K562 (cell line): ENCODE measurements around the gene TRIM14.

ENCODE experiments used
- EZH2 ChIP-seq: IDR thresholded peaks from 2 replicates; pipeline ENCODE4 v1.6.1; 2012; ENCODE audit warnings: low read depth, mild to moderate bottlenecking, inconsistent platforms, low read length, borderline replicate concordance
- HMG20B ChIP-seq: fragments of 250-450 bp; sonication (Bioruptor Pico); IDR thresholded peaks from 2 replicates; pipeline ENCODE4 v1.5.0; 2021; ENCODE audit warnings: mild to moderate bottlenecking
- ILF3 ChIP-seq: fragments of 450-650 bp; IDR thresholded peaks from 2 replicates; pipeline ENCODE4 v1.6.1; 2018; ENCODE audit warnings: antibody characterized with exemption, mild to moderate bottlenecking, moderate library complexity, borderline replicate concordance
- MTA3 ChIP-seq: fragments of 450-650 bp; formaldehyde crosslinking; IDR thresholded peaks from 2 replicates; pipeline ENCODE4 v1.6.1; 2017; ENCODE audit warnings: mild to moderate bottlenecking, borderline replicate concordance
- PHTF2 ChIP-seq: fragments of 250-450 bp; sonication (Bioruptor Pico); IDR thresholded peaks from 2 replicates; pipeline ENCODE4 v1.5.0; 2021; ENCODE audit warnings: mild to moderate bottlenecking
- SP1 ChIP-seq: sonication (generic); formaldehyde crosslinking; IDR thresholded peaks from 2 replicates; pipeline ENCODE4 v1.8.1; 2022; ENCODE audit warnings: mild to moderate bottlenecking, missing genetic modification reagents
- STAT5A ChIP-seq: IDR thresholded peaks from 2 replicates; pipeline ENCODE4 v1.6.1; 2012; ENCODE audit warnings: low read length, inconsistent platforms, borderline replicate concordance
- TF ChIP-seq, protein P1 (sequence below), 2 experiments: fragments of 450-650 bp; conservative IDR thresholded peaks; 2 replicates each; pipeline ENCODE4 v1.6.1; 2017; ENCODE audit warnings: mild to moderate bottlenecking in 2 of 2, moderate library complexity in 2 of 2
- TF ChIP-seq, protein P2 (sequence below): fragments of 450-650 bp; IDR thresholded peaks from 2 replicates; pipeline ENCODE4 v1.6.1; 2018; ENCODE audit not compliant: partially characterized antibody
- TF ChIP-seq, protein P3 (sequence below), 3 experiments: IDR thresholded peaks in 2 of 3; conservative IDR thresholded peaks in 1 of 3; 2 replicates each; pipeline ENCODE4 v1.5.1; 2011 to 2012; ENCODE audit warnings: low read length in 3 of 3, mild to moderate bottlenecking in 3 of 3, control low read depth in 2 of 3, improper control_type of control experiment in 1 of 3, inconsistent platforms in 1 of 3, low read depth in 1 of 3, mixed read lengths in 1 of 3, moderate library complexity in 1 of 3; ENCODE audit not compliant: insufficient read depth in 2 of 3

DNA sequence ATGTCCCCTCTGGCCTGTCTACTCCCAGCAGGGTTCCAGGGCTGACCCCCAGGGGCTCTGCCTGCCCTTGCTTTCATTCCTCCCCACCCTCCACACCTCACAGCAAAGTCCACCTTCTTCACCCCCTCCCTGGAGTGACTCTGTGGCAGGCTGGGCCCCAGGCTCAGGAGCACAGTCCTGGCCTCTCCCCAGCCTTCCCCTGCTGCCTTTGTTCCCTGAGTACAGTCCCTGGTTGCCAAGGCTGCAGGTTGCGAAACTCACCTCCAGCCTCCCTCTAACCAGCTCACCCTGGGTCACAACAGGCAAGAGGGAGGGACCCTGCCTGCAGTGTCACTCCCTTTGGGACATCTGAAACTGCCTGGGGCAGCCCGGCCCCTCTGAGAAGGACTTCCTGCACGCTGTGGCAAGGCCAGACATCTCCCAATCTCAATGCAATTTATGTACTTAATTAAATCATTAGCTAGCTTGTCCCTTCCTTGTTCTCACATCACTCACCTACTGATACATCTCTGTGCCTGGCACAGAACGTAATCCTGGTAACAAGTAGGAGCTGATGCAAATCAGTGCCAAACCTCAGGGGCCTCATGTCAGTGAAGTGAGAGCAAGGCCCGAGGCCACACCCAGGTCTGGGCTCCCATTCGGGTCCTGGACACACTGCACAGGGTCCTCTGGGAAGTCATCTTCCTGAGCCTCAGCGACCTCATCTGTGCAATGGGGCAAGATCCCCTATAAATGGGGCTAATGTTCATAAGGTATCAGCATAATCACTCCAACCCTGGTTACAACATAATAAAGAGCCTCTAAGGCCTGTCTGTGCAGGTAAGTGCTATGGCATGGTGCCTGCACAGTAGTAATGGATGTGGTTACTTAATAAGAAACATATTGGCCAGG is 27.3 kb upstream of the TRIM14 start:
- TF ChIP-seq EZH2 (no peak), MTA3 (no peak), HMG20B (CRISPR knock-in tag) (no peak), STAT5A (no peak), PHTF2 (CRISPR knock-in tag) (no peak), ILF3 (no peak), SP1 (CRISPR knock-in tag) (no peak)
- TF ChIP-seq, protein P1, sequence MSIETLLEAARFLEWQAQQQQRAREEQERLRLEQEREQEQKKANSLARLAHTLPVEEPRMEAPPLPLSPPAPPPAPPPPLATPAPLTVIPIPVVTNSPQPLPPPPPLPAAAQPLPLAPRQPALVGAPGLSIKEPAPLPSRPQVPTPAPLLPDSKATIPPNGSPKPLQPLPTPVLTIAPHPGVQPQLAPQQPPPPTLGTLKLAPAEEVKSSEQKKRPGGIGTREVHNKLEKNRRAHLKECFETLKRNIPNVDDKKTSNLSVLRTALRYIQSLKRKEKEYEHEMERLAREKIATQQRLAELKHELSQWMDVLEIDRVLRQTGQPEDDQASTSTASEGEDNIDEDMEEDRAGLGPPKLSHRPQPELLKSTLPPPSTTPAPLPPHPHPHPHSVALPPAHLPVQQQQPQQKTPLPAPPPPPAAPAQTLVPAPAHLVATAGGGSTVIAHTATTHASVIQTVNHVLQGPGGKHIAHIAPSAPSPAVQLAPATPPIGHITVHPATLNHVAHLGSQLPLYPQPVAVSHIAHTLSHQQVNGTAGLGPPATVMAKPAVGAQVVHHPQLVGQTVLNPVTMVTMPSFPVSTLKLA (conservative IDR thresholded peaks at IDR 0.05) = no peak
- TF ChIP-seq, protein P2, sequence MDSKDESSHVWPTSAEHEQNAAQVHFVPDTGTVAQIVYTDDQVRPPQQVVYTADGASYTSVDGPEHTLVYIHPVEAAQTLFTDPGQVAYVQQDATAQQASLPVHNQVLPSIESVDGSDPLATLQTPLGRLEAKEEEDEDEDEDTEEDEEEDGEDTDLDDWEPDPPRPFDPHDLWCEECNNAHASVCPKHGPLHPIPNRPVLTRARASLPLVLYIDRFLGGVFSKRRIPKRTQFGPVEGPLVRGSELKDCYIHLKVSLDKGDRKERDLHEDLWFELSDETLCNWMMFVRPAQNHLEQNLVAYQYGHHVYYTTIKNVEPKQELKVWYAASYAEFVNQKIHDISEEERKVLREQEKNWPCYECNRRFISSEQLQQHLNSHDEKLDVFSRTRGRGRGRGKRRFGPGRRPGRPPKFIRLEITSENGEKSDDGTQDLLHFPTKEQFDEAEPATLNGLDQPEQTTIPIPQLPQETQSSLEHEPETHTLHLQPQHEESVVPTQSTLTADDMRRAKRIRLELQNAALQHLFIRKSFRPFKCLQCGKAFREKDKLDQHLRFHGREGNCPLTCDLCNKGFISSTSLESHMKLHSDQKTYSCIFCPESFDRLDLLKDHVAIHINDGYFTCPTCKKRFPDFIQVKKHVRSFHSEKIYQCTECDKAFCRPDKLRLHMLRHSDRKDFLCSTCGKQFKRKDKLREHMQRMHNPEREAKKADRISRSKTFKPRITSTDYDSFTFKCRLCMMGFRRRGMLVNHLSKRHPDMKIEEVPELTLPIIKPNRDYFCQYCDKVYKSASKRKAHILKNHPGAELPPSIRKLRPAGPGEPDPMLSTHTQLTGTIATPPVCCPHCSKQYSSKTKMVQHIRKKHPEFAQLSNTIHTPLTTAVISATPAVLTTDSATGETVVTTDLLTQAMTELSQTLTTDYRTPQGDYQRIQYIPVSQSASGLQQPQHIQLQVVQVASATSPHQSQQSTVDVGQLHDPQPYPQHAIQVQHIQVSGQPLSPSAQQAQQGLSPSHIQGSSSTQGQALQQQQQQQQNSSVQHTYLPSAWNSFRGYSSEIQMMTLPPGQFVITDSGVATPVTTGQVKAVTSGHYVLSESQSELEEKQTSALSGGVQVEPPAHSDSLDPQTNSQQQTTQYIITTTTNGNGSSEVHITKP = no peak
- TF ChIP-seq, protein P3, sequence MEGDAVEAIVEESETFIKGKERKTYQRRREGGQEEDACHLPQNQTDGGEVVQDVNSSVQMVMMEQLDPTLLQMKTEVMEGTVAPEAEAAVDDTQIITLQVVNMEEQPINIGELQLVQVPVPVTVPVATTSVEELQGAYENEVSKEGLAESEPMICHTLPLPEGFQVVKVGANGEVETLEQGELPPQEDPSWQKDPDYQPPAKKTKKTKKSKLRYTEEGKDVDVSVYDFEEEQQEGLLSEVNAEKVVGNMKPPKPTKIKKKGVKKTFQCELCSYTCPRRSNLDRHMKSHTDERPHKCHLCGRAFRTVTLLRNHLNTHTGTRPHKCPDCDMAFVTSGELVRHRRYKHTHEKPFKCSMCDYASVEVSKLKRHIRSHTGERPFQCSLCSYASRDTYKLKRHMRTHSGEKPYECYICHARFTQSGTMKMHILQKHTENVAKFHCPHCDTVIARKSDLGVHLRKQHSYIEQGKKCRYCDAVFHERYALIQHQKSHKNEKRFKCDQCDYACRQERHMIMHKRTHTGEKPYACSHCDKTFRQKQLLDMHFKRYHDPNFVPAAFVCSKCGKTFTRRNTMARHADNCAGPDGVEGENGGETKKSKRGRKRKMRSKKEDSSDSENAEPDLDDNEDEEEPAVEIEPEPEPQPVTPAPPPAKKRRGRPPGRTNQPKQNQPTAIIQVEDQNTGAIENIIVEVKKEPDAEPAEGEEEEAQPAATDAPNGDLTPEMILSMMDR (IDR thresholded peaks at IDR 0.05 in 2 of 3, conservative IDR thresholded peaks at IDR 0.05 in 1 of 3; ENCODE audit: insufficient read depth in 2 of 3, low read depth in 1 of 3, low read length in 3 of 3) = no peak
